Ovary (tissue), 9 donors: Measurements from ENCODE around the gene NOXA1. TPM values are rescaled to one million over a fixed set of nuclear protein-coding genes. Genes with fewer than 3 reads are reported as not detected.

Experiments
- DNase-seq, 5 donors: peaks; one replicate each; pipeline ENCODE4 v3.0.0-alpha.2; 2019 to 2020
- H3K27ac ChIP-seq, 2 donors: fragments of 200-600 bp; one replicate each; pipeline versions ENCODE4 v1.5.1 to v1.8.0; 2019 to 2022
- H3K27me3 ChIP-seq: fragments of 200-600 bp; one replicate; pipeline ENCODE4 v1.8.0; 2022
- H3K36me3 ChIP-seq: fragments of 200-600 bp; sonication (generic); one replicate; pipeline ENCODE4 v1.5.1; 2019
- H3K4me1 ChIP-seq: one replicate; pipeline ENCODE4 v1.8.1; 2013; ENCODE audit warnings: mild to moderate bottlenecking, moderate library complexity; ENCODE audit not compliant: insufficient read depth
- H3K4me3 ChIP-seq: fragments of 200-600 bp; sonication (generic); one replicate; pipeline ENCODE4 v1.5.1; 2017
- H3K9me3 ChIP-seq, 2 donors: fragments of 200-600 bp in 1 of 2; sonication (generic) in 1 of 2; one replicate each; pipeline versions ENCODE4 v1.5.1 to v1.8.1; 2013 to 2019; ENCODE audit warnings: mild to moderate bottlenecking in 1 of 2, moderate library complexity in 1 of 2
- CTCF ChIP-seq, 3 donors: fragments of 450-650 bp in 2 of 3; fragments of 200-600 bp in 1 of 3; IDR thresholded peaks; one replicate each; pipeline versions ENCODE4 v1.5.1 to v1.8.0; 2016 to 2022; ENCODE audit warnings: antibody characterized with exemption in 3 of 3, mild to moderate bottlenecking in 1 of 3
- EP300 ChIP-seq: sonication (generic); formaldehyde crosslinking; IDR thresholded peaks from one replicate; pipeline ENCODE4 v1.6.1; 2017; ENCODE audit warnings: antibody characterized with exemption
- POLR2A ChIP-seq: fragments of 450-650 bp; IDR thresholded peaks from one replicate; pipeline ENCODE4 v1.6.1; 2017; ENCODE audit warnings: antibody characterized with exemption, mild to moderate bottlenecking, moderate library complexity
- WGBS, 3 donors: extraction: QIAGEN DNeasy Blood & Tissue Kit in 1 of 3; methylation state at CpG; one replicate each; pipeline versions ENCODE4 v1.1.5 to v1.1.7; 2013 to 2017; 5-methylcytosine and 5-hydroxymethylcytosine counted together
- intact Hi-C, 4 donors: fragments of 100-400 bp; cut with DNase I; formaldehyde crosslinking; loops; one replicate each; pipeline versions ENCODE4 v1.11.0 to v1.15.1; 2022 to 2023
- polyA plus RNA-seq, 2 donors: library from polyadenylated mRNA; stranded (reverse); fragments of 200-250 nt in 1 of 2; fragments of 350-450 nt in 1 of 2; fragmentation: Illumina TruSeq in 1 of 2; extraction: RNeasy Lipid Tissue Mini Kit (QIAGEN cat#74804) in 1 of 2; gene quantifications; one replicate each; pipeline ENCODE4 v1.2.3, GENCODE V29; 2013 to 2014
- total RNA-seq, 7 donors: library from RNA; depleted of rRNA in 2 of 7; stranded (reverse); fragments of >200 nt in 2 of 7; fragmentation: NEBNext Ultra II Directional in 3 of 7; extraction: Animal tissue kit (Norgen Biotek cat#: 25700) in 3 of 7; gene quantifications; one replicate each; pipeline versions ENCODE4 v1.1.0 to v1.2.4, GENCODE V29; 2016 to 2023
- donor health status: DM: no; HTN: no; CAD: no; lungs with moderate emphysema.
- donor health status: DM: no; HTN: no; CAD: no.
- donor health status: Bipolar disorder and iron deficiency.
- donor health status: DM: yes; HTN: yes; CAD: no.
- donor health status: DM: no; HTN: no; CAD: no.
- donor health status: DM: yes; HTN: yes; CAD: no.

The NOXA1 gene
- total and polyA plus RNA-seq, 9 donors, result 7.1 to 18.5 (median 12.1) TPM; not detected in 1

GRCh38 chr9:137416006-137416562, 7.1 kb upstream of the NOXA1 start:
- WGBS, 3 donors, result 93 to 96% (median 96%) methylated on average over 23 of the region's 23 CpGs
- Histone ChIP-seq H3K27ac (no peak overlapping the region), H3K4me1 (peaks cover 14% of the 10 kb centered on the region), H3K9me3 (no peaks in the 10 kb centered on the region), H3K27me3 (no peaks in the 10 kb centered on the region), H3K36me3 (no peaks in the 10 kb centered on the region), H3K4me3 (no peak overlapping the region)
- intact Hi-C loops, result no loop called here
- no peak for TF ChIP-seq EP300
- no peak for TF ChIP-seq CTCF (IDR thresholded peaks at IDR 0.05)
- no peak for TF ChIP-seq POLR2A
- DNase-seq, result no peak

GRCh38 chr9:137416563-137417151, 6.5 kb upstream of the NOXA1 start:
- peak in 1 of 5 donors; percentile 41 for DNase-seq
- TF ChIP-seq CTCF (IDR thresholded peaks at IDR 0.05) (no peak), EP300 (no peak), POLR2A (no peak)
- no peak overlapping the region for H3K4me3 ChIP-seq
- H3K9me3 ChIP-seq, result no peaks in the 10 kb centered on the region
- H3K27me3 ChIP-seq, result no peaks in the 10 kb centered on the region
- WGBS, 3 donors, result 86 to 93% (median 87%) methylated on average over 45 of the region's 45 CpGs
- H3K4me1 ChIP-seq, result peaks cover 12% of the 10 kb centered on the region
- no peaks in the 10 kb centered on the region for H3K36me3 ChIP-seq
- H3K27ac ChIP-seq, result no peak overlapping the region
- intact Hi-C loops, result no loop called here

GRCh38 chr9:137417161-137418021, 5.8 kb upstream of the NOXA1 start:
- H3K36me3 ChIP-seq, result no peaks in the 10 kb centered on the region
- no peak overlapping the region for H3K4me3 ChIP-seq
- TF ChIP-seq EP300 (no peak), CTCF (IDR thresholded peaks at IDR 0.05) (no peak), POLR2A (no peak)
- intact Hi-C loops, result no loop called here
- H3K9me3 ChIP-seq, result no peaks in the 10 kb centered on the region
- DNase-seq, result peak in 3 of 5 donors; percentile 34 to 48 (median 47)
- H3K4me1 ChIP-seq, result peaks cover 7% of the 10 kb centered on the region
- 74 to 92% (median 86%) methylated on average over 99 of the region's 99 CpGs for WGBS, 3 donors
- no peaks in the 10 kb centered on the region for H3K27me3 ChIP-seq
- no peak overlapping the region for H3K27ac ChIP-seq

GRCh38 chr9:137421838-137422603, 1.2 kb upstream of the NOXA1 start:
- no peak for DNase-seq
- no peaks in the 10 kb centered on the region for H3K9me3 ChIP-seq
- TF ChIP-seq POLR2A, result no peak
- no peak for TF ChIP-seq EP300
- TF ChIP-seq CTCF (IDR thresholded peaks at IDR 0.05), result no peak
- H3K4me1 ChIP-seq, result no peaks in the 10 kb centered on the region
- H3K4me3 ChIP-seq, result peak overlapping the region; percentile 89
- peak overlapping the region in 1 of 2 donors; percentile 65 for H3K27ac ChIP-seq
- WGBS, 3 donors, result 1 to 6% (median 3%) methylated on average over 11 of the region's 11 CpGs
- no peaks in the 10 kb centered on the region for H3K36me3 ChIP-seq
- H3K27me3 ChIP-seq, result no peaks in the 10 kb centered on the region
- intact Hi-C loops, result loop anchor here in 1 of 4 donors (2.0 kb wide), 1 partner anchor 37 kb away; the partner anchor contains the start of gene NSMF
